CD8-positive, alpha-beta memory T cell (primary cell): Measurements from ENCODE around the gene SLC8A3. TPM values are rescaled to one million over a fixed set of nuclear protein-coding genes. Genes with fewer than 3 reads are reported as not detected.
A peak's percentile ranks its signal among the peaks of the same experiment; 100 is the strongest.

Experiments
- CTCF ChIA-PET: fragments of 350-600 bp; sonication (Branson Sonifier 250); formaldehyde crosslinking; loops from one replicate; lab custom pipeline; 2021; ENCODE audit warnings: antibody characterized with exemption; lab: Charles Lee
- POLR2A ChIA-PET: fragments of 350-600 bp; sonication (Branson Sonifier 250); formaldehyde crosslinking; loops from one replicate; lab custom pipeline; 2021; ENCODE audit warnings: antibody characterized with exemption; lab: Charles Lee
- DNase-seq, 5 donors: peaks; one replicate each; pipeline versions ENCODE4 v3.0.0 to v3.0.0-alpha.2; 2020 to 2022; ENCODE audit warnings: mixed read lengths in 1 of 5
- H3K27ac ChIP-seq: one replicate; pipeline ENCODE4 v1.7.0; 2013; ENCODE audit warnings: low read depth, mild to moderate bottlenecking, low read length, moderate library complexity
- H3K27me3 ChIP-seq: 2 replicates; pipeline ENCODE4 v1.7.0; 2013; ENCODE audit warnings: low read length, mild to moderate bottlenecking; ENCODE audit not compliant: insufficient read depth, poor library complexity, severe bottlenecking
- H3K36me3 ChIP-seq: 2 replicates; pipeline ENCODE4 v1.7.0; 2013; ENCODE audit warnings: mild to moderate bottlenecking, low read length, moderate library complexity; ENCODE audit not compliant: insufficient read depth
- H3K4me1 ChIP-seq: 2 replicates; pipeline ENCODE4 v1.7.0; 2013; ENCODE audit warnings: mild to moderate bottlenecking, low read length, moderate library complexity; ENCODE audit not compliant: insufficient read depth
- H3K4me3 ChIP-seq: 2 replicates; pipeline ENCODE4 v1.7.0; 2013; ENCODE audit warnings: mild to moderate bottlenecking, low read length
- H3K9me3 ChIP-seq: 2 replicates; pipeline ENCODE4 v1.7.0; 2013; ENCODE audit warnings: mild to moderate bottlenecking, low read length
- H3K27ac Mint-ChIP-seq, 8 donors: one replicate each; pipeline ENCODE4 v1.8.0; 2020 to 2021; ENCODE audit warnings: mixed read lengths in 8 of 8, mild to moderate bottlenecking in 6 of 8, inconsistent platforms in 3 of 8, moderate library complexity in 3 of 8
- H3K27me3 Mint-ChIP-seq, 2 donors: one replicate each; pipeline ENCODE4 v1.8.0; 2020 to 2021; ENCODE audit warnings: mixed read lengths in 2 of 2, mild to moderate bottlenecking in 1 of 2, moderate library complexity in 1 of 2
- H3K36me3 Mint-ChIP-seq, 3 donors: one replicate each; pipeline ENCODE4 v1.8.0; 2020 to 2021; ENCODE audit warnings: mixed read lengths in 3 of 3, inconsistent platforms in 1 of 3, mild to moderate bottlenecking in 1 of 3
- H3K4me1 Mint-ChIP-seq, 3 donors: one replicate each; pipeline ENCODE4 v1.8.0; 2020 to 2021; ENCODE audit warnings: mixed read lengths in 3 of 3, inconsistent platforms in 1 of 3, mild to moderate bottlenecking in 1 of 3
- H3K4me3 Mint-ChIP-seq, 7 donors: one replicate each; pipeline ENCODE4 v1.8.0; 2020 to 2021; ENCODE audit warnings: mixed read lengths in 7 of 7, mild to moderate bottlenecking in 6 of 7, moderate library complexity in 4 of 7, inconsistent platforms in 2 of 7
- H3K9me3 Mint-ChIP-seq, 5 donors: one replicate each; pipeline ENCODE4 v1.8.0; 2020 to 2022; ENCODE audit warnings: mixed read lengths in 5 of 5, mild to moderate bottlenecking in 3 of 5, moderate library complexity in 2 of 5, inconsistent platforms in 1 of 5
- polyA plus RNA-seq: library from polyadenylated mRNA; unstranded; fragments of 300-500 nt; fragmentation: Illumina TruSeq; gene quantifications from one replicate; pipeline ENCODE4 v1.2.3, GENCODE V29; 2021
- total RNA-seq, 2 experiments: library from RNA; stranded (reverse); gene quantifications; one replicate each; pipeline ENCODE4 v1.2.3, GENCODE V29; 2021

The SLC8A3 gene
- total and polyA plus RNA-seq, 3 experiments from 2014 or later: 0.09 TPM; not detected in 2

DNA sequence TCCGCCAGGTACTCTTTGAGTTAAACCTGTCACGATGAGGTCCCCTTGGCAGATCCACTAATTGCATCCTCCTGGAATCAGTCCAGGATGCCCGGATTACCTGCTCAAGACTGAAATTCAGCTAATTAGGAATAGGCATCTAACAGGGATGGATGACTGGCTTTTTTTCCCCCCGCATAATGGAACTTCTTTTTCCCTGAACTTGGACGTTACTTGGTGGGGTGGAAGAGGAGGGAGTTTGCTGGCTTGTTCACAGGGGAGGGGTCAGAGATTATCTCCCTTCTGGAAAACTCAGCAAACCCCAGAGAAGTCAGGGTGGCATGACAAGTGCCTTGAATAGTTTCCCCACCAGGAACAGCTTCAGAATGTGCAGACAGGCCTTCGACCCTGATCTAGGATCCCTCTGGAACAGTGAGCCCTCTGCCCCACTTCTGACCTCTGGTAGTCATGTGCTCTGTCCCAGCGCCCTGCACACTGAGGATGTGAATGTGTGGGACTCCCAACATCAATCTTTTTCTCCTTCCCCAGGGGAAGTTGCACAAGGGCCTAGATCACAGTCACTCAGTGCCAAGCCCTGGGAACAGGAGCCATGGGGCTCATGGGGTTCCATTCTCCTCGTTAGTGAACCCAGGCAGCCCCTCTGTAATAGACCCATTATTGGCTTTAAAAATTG, 167.1 kb downstream of the SLC8A3 start:
- H3K4me1 Mint-ChIP-seq: peaks cover 6 to 13% (median 7%) of the 10 kb centered on the region in 3 donors
- Histone ChIP-seq H3K36me3 (no peaks in the 10 kb centered on the region), H3K27me3 (no peaks in the 10 kb centered on the region), H3K4me3 (no peak overlapping the region), H3K27ac (no peak overlapping the region), H3K4me1 (no peaks in the 10 kb centered on the region), H3K9me3 (no peaks in the 10 kb centered on the region)
- ChIA-PET POLR2A (no interaction called here), CTCF (no interaction called here)
- H3K9me3 Mint-ChIP-seq: no peaks in the 10 kb centered on the region
- peaks cover 2 to 6% of the 10 kb centered on the region in 2 donors for H3K27me3 Mint-ChIP-seq
- no peaks in the 10 kb centered on the region for H3K36me3 Mint-ChIP-seq
- H3K4me3 Mint-ChIP-seq: no peak overlapping the region
- no peak overlapping the region for H3K27ac Mint-ChIP-seq
- DNase-seq: no peak

- Histone ChIP-seq H3K9me3 (no peaks in the 10 kb centered on the region), H3K4me3 (no peak overlapping the region), H3K36me3 (no peaks in the 10 kb centered on the region), H3K27ac (no peak overlapping the region), H3K27me3 (no peaks in the 10 kb centered on the region), H3K4me1 (no peaks in the 10 kb centered on the region)
- Mint-ChIP-seq H3K9me3 (no peaks in the 10 kb centered on the region), H3K36me3 (no peaks in the 10 kb centered on the region), H3K27me3 (peaks cover 2 to 9% of the 10 kb centered on the region in 2 donors), H3K27ac (no peak overlapping the region), H3K4me1 (peaks cover 6 to 13% (median 7%) of the 10 kb centered on the region in 3 donors), H3K4me3 (no peak overlapping the region)
- POLR2A ChIA-PET: no interaction called here
- no peak for DNase-seq
- CTCF ChIA-PET: no interaction called here
Observed at GRCh38 chr14:70020352-70021170, 168.2 kb downstream of the SLC8A3 start.

DNA sequence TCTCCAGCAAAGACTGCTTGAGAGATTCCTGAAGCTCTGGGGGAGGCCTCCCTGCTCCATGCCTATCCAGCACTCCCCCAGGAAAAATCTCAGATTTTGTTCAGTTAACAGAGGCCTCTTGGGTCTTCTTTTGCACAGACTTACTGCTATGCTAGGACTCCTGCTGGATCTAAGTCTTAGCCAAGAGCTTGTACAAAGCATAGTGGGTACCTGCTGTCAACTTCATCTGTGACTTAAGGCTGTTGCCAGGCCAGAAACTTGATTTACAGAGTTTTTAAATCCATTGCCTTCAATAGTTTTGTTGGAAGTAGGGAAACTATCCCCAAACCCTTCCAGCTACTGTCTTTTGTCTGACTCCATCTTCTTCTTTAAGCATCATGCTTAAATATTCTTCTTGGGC, 169.1 kb downstream of the SLC8A3 start:
- H3K27me3 Mint-ChIP-seq: peaks cover under 1 to 12% of the 10 kb centered on the region in 2 donors
- no peak overlapping the region for H3K4me3 ChIP-seq
- POLR2A ChIA-PET: no interaction called here
- no peak overlapping the region for H3K27ac ChIP-seq
- no peaks in the 10 kb centered on the region for H3K27me3 ChIP-seq
- CTCF ChIA-PET: interaction anchor here (0.7 kb wide), 1 partner anchor 9 kb away, joined by 3 read pairs; no protein-coding TSS in a partner anchor
- H3K9me3 Mint-ChIP-seq: no peaks in the 10 kb centered on the region
- no peak overlapping the region for H3K27ac Mint-ChIP-seq
- H3K36me3 Mint-ChIP-seq: no peaks in the 10 kb centered on the region
- no peaks in the 10 kb centered on the region for H3K9me3 ChIP-seq
- no peaks in the 10 kb centered on the region for H3K36me3 ChIP-seq
- peak overlapping the region in 1 of 7 donors; percentile 63 for H3K4me3 Mint-ChIP-seq
- no peak for DNase-seq
- no peaks in the 10 kb centered on the region for H3K4me1 ChIP-seq
- peaks cover 6 to 13% (median 7%) of the 10 kb centered on the region in 3 donors for H3K4me1 Mint-ChIP-seq

- H3K27me3 ChIP-seq: no peaks in the 10 kb centered on the region
- Mint-ChIP-seq H3K27me3 (peaks cover 7 to 18% of the 10 kb centered on the region in 2 donors), H3K4me3 (peak overlapping the region in 3 of 7 donors; percentile 6 to 30 (median 25)), H3K36me3 (no peaks in the 10 kb centered on the region), H3K4me1 (peaks cover 6 to 13% (median 7%) of the 10 kb centered on the region in 3 donors), H3K27ac (no peak overlapping the region), H3K9me3 (no peaks in the 10 kb centered on the region)
- ChIA-PET POLR2A (no interaction called here), CTCF (no interaction called here)
- no peaks in the 10 kb centered on the region for H3K4me1 ChIP-seq
- no peak for DNase-seq
- no peak overlapping the region for H3K4me3 ChIP-seq
- no peaks in the 10 kb centered on the region for H3K9me3 ChIP-seq
- no peaks in the 10 kb centered on the region for H3K36me3 ChIP-seq
- H3K27ac ChIP-seq: no peak overlapping the region
Observed at GRCh38 chr14:70018713-70019211, 170.0 kb downstream of the SLC8A3 start.

GRCh38 chr14:70018230-70018629, 170.5 kb downstream of the SLC8A3 start:
- no peaks in the 10 kb centered on the region for H3K9me3 ChIP-seq
- Mint-ChIP-seq H3K9me3 (no peaks in the 10 kb centered on the region), H3K4me3 (peak overlapping the region in 2 of 7 donors; percentile 25 to 27), H3K27me3 (peaks cover 9 to 18% of the 10 kb centered on the region in 2 donors), H3K36me3 (no peaks in the 10 kb centered on the region), H3K4me1 (peaks cover 6 to 13% (median 7%) of the 10 kb centered on the region in 3 donors), H3K27ac (peak overlapping the region in 1 of 8 donors; percentile 18)
- H3K4me3 ChIP-seq: no peak overlapping the region
- no peaks in the 10 kb centered on the region for H3K27me3 ChIP-seq
- POLR2A ChIA-PET: no interaction called here
- DNase-seq: no peak
- H3K27ac ChIP-seq: no peak overlapping the region
- H3K4me1 ChIP-seq: no peaks in the 10 kb centered on the region
- H3K36me3 ChIP-seq: no peaks in the 10 kb centered on the region
- CTCF ChIA-PET: no interaction called here

GRCh38 chr14:70014406-70015095, 174.2 kb downstream of the SLC8A3 start:
- Mint-ChIP-seq H3K36me3 (no peaks in the 10 kb centered on the region), H3K9me3 (no peaks in the 10 kb centered on the region), H3K4me1 (peaks cover 6 to 13% (median 7%) of the 10 kb centered on the region in 3 donors), H3K27me3 (peaks cover 13 to 33% of the 10 kb centered on the region in 2 donors), H3K4me3 (no peak overlapping the region), H3K27ac (no peak overlapping the region)
- POLR2A ChIA-PET: no interaction called here
- DNase-seq: no peak
- no peak overlapping the region for H3K27ac ChIP-seq
- H3K27me3 ChIP-seq: no peaks in the 10 kb centered on the region
- H3K4me1 ChIP-seq: no peaks in the 10 kb centered on the region
- no peaks in the 10 kb centered on the region for H3K36me3 ChIP-seq
- H3K4me3 ChIP-seq: no peak overlapping the region
- CTCF ChIA-PET: interaction anchor here (1.0 kb wide), 1 partner anchor 14 kb away, joined by 4 read pairs; no protein-coding TSS in a partner anchor
- H3K9me3 ChIP-seq: no peaks in the 10 kb centered on the region

- ChIA-PET CTCF (interaction anchor here (1.0 kb wide), 1 partner anchor 15 kb away, joined by 4 read pairs; no protein-coding TSS in a partner anchor), POLR2A (no interaction called here)
- H3K4me3 Mint-ChIP-seq: no peak overlapping the region
- DNase-seq: no peak
- no peaks in the 10 kb centered on the region for H3K9me3 Mint-ChIP-seq
- Histone ChIP-seq H3K4me3 (no peak overlapping the region), H3K27ac (no peak overlapping the region), H3K9me3 (no peaks in the 10 kb centered on the region), H3K27me3 (no peaks in the 10 kb centered on the region), H3K36me3 (no peaks in the 10 kb centered on the region), H3K4me1 (no peaks in the 10 kb centered on the region)
- peaks cover 5 to 6% (median 5%) of the 10 kb centered on the region in 3 donors for H3K4me1 Mint-ChIP-seq
- H3K36me3 Mint-ChIP-seq: no peaks in the 10 kb centered on the region
- H3K27me3 Mint-ChIP-seq: peaks cover 13 to 33% of the 10 kb centered on the region in 2 donors
- H3K27ac Mint-ChIP-seq: no peak overlapping the region
Observed at GRCh38 chr14:70013271-70013873, 175.4 kb downstream of the SLC8A3 start.
